Liver (tissue), 9 donors: ENCODE data around the gene SOCS3. TPM values are rescaled to one million over a fixed set of nuclear protein-coding genes. Genes with fewer than 3 reads are reported as not detected.

Source experiments
- DNase-seq: peaks from one replicate; pipeline ENCODE4 v3.0.0-alpha.2; 2017; ENCODE audit warnings: low spot score
- H3K27ac ChIP-seq, 2 donors: one replicate each; pipeline ENCODE4 v1.7.0; 2013; ENCODE audit warnings: inconsistent platforms in 2 of 2, low read length in 2 of 2, control low read depth in 1 of 2, low read depth in 1 of 2, mild to moderate bottlenecking in 1 of 2
- H3K27me3 ChIP-seq, 4 donors: one replicate each; pipeline versions ENCODE4 v1.6.1 to v1.7.0; 2013; ENCODE audit warnings: low read length in 3 of 4, inconsistent platforms in 1 of 4, mild to moderate bottlenecking in 1 of 4, moderate library complexity in 1 of 4; ENCODE audit not compliant: control insufficient read depth in 4 of 4, insufficient read depth in 4 of 4
- H3K36me3 ChIP-seq, 4 donors: one replicate each; pipeline versions ENCODE4 v1.6.1 to v1.7.0; 2013; ENCODE audit warnings: low read length in 3 of 4, mild to moderate bottlenecking in 3 of 4, low read depth in 1 of 4, moderate library complexity in 1 of 4; ENCODE audit not compliant: control insufficient read depth in 4 of 4, insufficient read depth in 3 of 4
- H3K4me1 ChIP-seq, 4 donors: one replicate each; pipeline versions ENCODE4 v1.6.1 to v1.7.0; 2013; ENCODE audit warnings: low read length in 3 of 4, mild to moderate bottlenecking in 3 of 4, moderate library complexity in 1 of 4; ENCODE audit not compliant: control insufficient read depth in 4 of 4, insufficient read depth in 4 of 4
- H3K4me3 ChIP-seq, 3 donors: one replicate each; pipeline versions ENCODE4 v1.6.1 to v1.7.0; 2013; ENCODE audit warnings: low read length in 3 of 3, control low read depth in 1 of 3, low read depth in 1 of 3, mild to moderate bottlenecking in 1 of 3
- H3K9ac ChIP-seq, 2 donors: one replicate each; pipeline ENCODE4 v1.7.0; 2013; ENCODE audit warnings: low read length in 2 of 2, mild to moderate bottlenecking in 2 of 2, moderate library complexity in 2 of 2, control low read depth in 1 of 2, low read depth in 1 of 2
- H3K9me3 ChIP-seq, 4 donors: one replicate each; pipeline versions ENCODE4 v1.6.1 to v1.7.0; 2013; ENCODE audit warnings: low read length in 3 of 4; ENCODE audit not compliant: control insufficient read depth in 4 of 4
- ATF3 ChIP-seq: IDR thresholded peaks from 2 replicates; pipeline ENCODE4 v1.6.1; 2016; ENCODE audit warnings: antibody characterized with exemption
- CTCF ChIP-seq: fragments of 150-350 bp; IDR thresholded peaks from 2 replicates; pipeline ENCODE4 v1.5.1; 2017; ENCODE audit warnings: improper control_type of control experiment, low read depth, low read length; ENCODE audit not compliant: missing input control
- EGR1 ChIP-seq, 2 donors: IDR thresholded peaks; 2 replicates each; pipeline ENCODE4 v1.6.1; 2016 to 2018; ENCODE audit warnings: antibody characterized with exemption in 2 of 2, low read depth in 2 of 2
- FOXA1 ChIP-seq: IDR thresholded peaks from 2 replicates; pipeline ENCODE4 v1.6.1; 2016; ENCODE audit warnings: antibody characterized with exemption
- FOXA2 ChIP-seq: IDR thresholded peaks from 2 replicates; pipeline ENCODE4 v1.6.1; 2016; ENCODE audit warnings: antibody characterized with exemption
- GABPA ChIP-seq, 2 donors: IDR thresholded peaks in 1 of 2; conservative IDR thresholded peaks in 1 of 2; 2 replicates each; pipeline ENCODE4 v1.6.1; 2016; ENCODE audit warnings: antibody characterized with exemption in 2 of 2, mild to moderate bottlenecking in 1 of 2, moderate library complexity in 1 of 2
- HNF4A ChIP-seq, 2 donors: conservative IDR thresholded peaks; 2 replicates each; pipeline ENCODE4 v1.6.1; 2016; ENCODE audit warnings: antibody characterized with exemption in 2 of 2, mild to moderate bottlenecking in 2 of 2
- NR2F2 ChIP-seq: IDR thresholded peaks from 2 replicates; pipeline ENCODE4 v1.6.1; 2016; ENCODE audit warnings: antibody characterized with exemption
- RAD21 ChIP-seq, 2 donors: IDR thresholded peaks; 2 replicates each; pipeline ENCODE4 v1.6.1; 2016; ENCODE audit warnings: antibody characterized with exemption in 2 of 2, mild to moderate bottlenecking in 2 of 2
- REST ChIP-seq: IDR thresholded peaks from 2 replicates; pipeline ENCODE4 v1.6.1; 2016; ENCODE audit warnings: antibody characterized with exemption, mild to moderate bottlenecking
- SP1 ChIP-seq: IDR thresholded peaks from 2 replicates; pipeline ENCODE4 v1.6.1; 2018; ENCODE audit warnings: antibody characterized with exemption, mild to moderate bottlenecking
- TAF1 ChIP-seq: conservative IDR thresholded peaks from 2 replicates; pipeline ENCODE4 v1.6.1; 2016; ENCODE audit warnings: antibody characterized with exemption, mild to moderate bottlenecking
- YY1 ChIP-seq: IDR thresholded peaks from 2 replicates; pipeline ENCODE4 v1.6.1; 2016; ENCODE audit warnings: antibody characterized with exemption, mild to moderate bottlenecking
- ZBTB33 ChIP-seq: IDR thresholded peaks from 2 replicates; pipeline ENCODE4 v1.6.1; 2016; ENCODE audit warnings: antibody characterized with exemption
- WGBS: extraction: QIAGEN DNeasy Blood & Tissue Kit; methylation state at CpG from one replicate; pipeline ENCODE4 v1.1.7; 2013; 5-methylcytosine and 5-hydroxymethylcytosine counted together
- polyA plus RNA-seq, 2 donors: library from polyadenylated mRNA; stranded (reverse) in 1 of 2; unstranded in 1 of 2; fragments of 200-250 nt in 1 of 2; fragments of >200 nt in 1 of 2; fragmentation: Nextera tagmentation in 1 of 2; extraction: Ambion mirVana in 1 of 2; gene quantifications; one replicate each; pipeline versions ENCODE4 v1.2.1 to v1.2.3, GENCODE V29; 2013 to 2015
- total RNA-seq, 2 donors: library from RNA; depleted of rRNA; stranded (reverse); fragments of >200 nt; gene quantifications; one replicate each; pipeline ENCODE4 v1.2.3, GENCODE V29; 2014
- donor health status: healthy.
- donor health status: healthy.
- donor health status: healthy.
- donor health status: healthy.
- donor health status: healthy.

Gene SOCS3
- total and polyA plus RNA-seq, 4 donors, result 12.2 to 48.0 (median 18.3) TPM

- peak; percentile 71 for TF ChIP-seq YY1
These were observed 15.7 kb upstream of the SOCS3 start (continued) for GRCh38 chr17:78375401-78376151.

- peaks cover 4 to 13% (median 8%) of the 10 kb centered on the region in 4 donors for H3K4me1 ChIP-seq
- no peaks in the 10 kb centered on the region for H3K9me3 ChIP-seq
- WGBS, result 70% methylated on average over 14 of the region's 14 CpGs
- H3K27me3 ChIP-seq, result no peaks in the 10 kb centered on the region
- H3K9ac ChIP-seq, result no peak overlapping the region
- DNase-seq, result no peak
- H3K4me3 ChIP-seq, result no peak overlapping the region
- TF ChIP-seq FOXA2, result no peak
- no peak for TF ChIP-seq ATF3
- TF ChIP-seq GABPA (IDR thresholded peaks at IDR 0.05 in 1 of 2, conservative IDR thresholded peaks at IDR 0.05 in 1 of 2), result no peak
- TF ChIP-seq SP1, result no peak
- TF ChIP-seq CTCF, result no peak
- TF ChIP-seq YY1, result no peak
- no peak for TF ChIP-seq REST
- TF ChIP-seq NR2F2, result peak; percentile 23
- H3K27ac ChIP-seq, result peak overlapping the region; percentile 56 to 71
- no peaks in the 10 kb centered on the region for H3K36me3 ChIP-seq
These were observed 14.9 kb upstream of the SOCS3 start for GRCh38 chr17:78374631-78375274.

- H3K4me1 ChIP-seq, result peaks cover 1 to 8% (median 5%) of the 10 kb centered on the region in 4 donors
- H3K36me3 ChIP-seq, result no peaks in the 10 kb centered on the region
- whole genome bisulfite sequencing, result 68% methylated on average over 6 of the region's 6 CpGs
- no peak overlapping the region for H3K27ac ChIP-seq
- no peak overlapping the region for H3K4me3 ChIP-seq
- H3K27me3 ChIP-seq, result no peaks in the 10 kb centered on the region
- no peak for DNase-seq
- no peaks in the 10 kb centered on the region for H3K9me3 ChIP-seq
- H3K9ac ChIP-seq, result no peak overlapping the region
- TF ChIP-seq EGR1 (IDR thresholded peaks at IDR 0.05; ENCODE audit: low read depth in 2 of 2) (no peak), REST (no peak), RAD21 (IDR thresholded peaks at IDR 0.05) (no peak), TAF1 (no peak), HNF4A (conservative IDR thresholded peaks at IDR 0.05) (no peak), ZBTB33 (no peak), GABPA (IDR thresholded peaks at IDR 0.05 in 1 of 2, conservative IDR thresholded peaks at IDR 0.05 in 1 of 2) (no peak), FOXA1 (no peak), CTCF (no peak)
These were observed 14.3 kb upstream of the SOCS3 start for GRCh38 chr17:78374189-78374588.
